Panc1 (cell line): ENCODE measurements around the gene POU5F2. TPM values are rescaled to one million over a fixed set of nuclear protein-coding genes. Genes with fewer than 3 reads are reported as not detected.

Source experiments
- ATAC-seq: fragments of 200-7000 bp; cut with Tn5 transposase; 2 replicates; pipeline ENCODE4 v1.9.1; 2020; ENCODE audit warnings: mild to moderate bottlenecking, moderate library complexity
- BruUV-seq: library from RNA; stranded (reverse); fragments of 400-500 nt; replicated peaks from 2 replicates; lab custom pipeline; 2021; lab: Mats Ljungman, UMichigan
- CTCF ChIA-PET: fragments of 300-600 bp; sonication (Branson Sonifier 250); formaldehyde crosslinking; loops from one replicate; lab custom pipeline; 2022; ENCODE audit warnings: antibody characterized with exemption; lab: Charles Lee
- POLR2A ChIA-PET: fragments of 300-600 bp; sonication (Branson Sonifier 250); formaldehyde crosslinking; loops from one replicate; lab custom pipeline; 2022; ENCODE audit warnings: antibody characterized with exemption; lab: Charles Lee
- DNase-seq: peaks from one replicate; pipeline ENCODE4 v3.0.0-alpha.2; 2010; ENCODE audit warnings: low read depth, low spot score
- H3K27ac ChIP-seq: 2 replicates; pipeline ENCODE4 v1.5.1; 2011; ENCODE audit warnings: mild to moderate bottlenecking, low read length, inconsistent platforms
- H3K27me3 ChIP-seq: fragments of 200-500 bp; sonication (Bioruptor generic); 2 replicates; pipeline ENCODE4 v1.6.0; 2014; ENCODE audit warnings: low read length, inconsistent platforms; ENCODE audit not compliant: control insufficient read depth, insufficient read depth
- H3K36me3 ChIP-seq: fragments of 200-500 bp; sonication (Bioruptor generic); 2 replicates; pipeline ENCODE4 v1.5.1; 2014; ENCODE audit warnings: inconsistent platforms, mild to moderate bottlenecking, low read length, moderate library complexity; ENCODE audit not compliant: control insufficient read depth, insufficient read depth
- H3K4me1 ChIP-seq: 2 replicates; pipeline ENCODE4 v1.5.1; 2011; ENCODE audit warnings: inconsistent platforms, mild to moderate bottlenecking, low read length, moderate library complexity; ENCODE audit not compliant: control insufficient read depth, insufficient read depth
- H3K4me3 ChIP-seq, 2 experiments: 2 replicates each; pipeline ENCODE4 v1.5.1; 2011 to 2012; ENCODE audit warnings: low read depth in 2 of 2, low read length in 2 of 2, mild to moderate bottlenecking in 2 of 2, inconsistent platforms in 1 of 2, moderate library complexity in 1 of 2
- H3K9me3 ChIP-seq: fragments of 200-500 bp; sonication (Bioruptor generic); 2 replicates; pipeline ENCODE4 v1.5.1; 2014; ENCODE audit warnings: low read depth, mild to moderate bottlenecking, inconsistent platforms, low read length, moderate library complexity; ENCODE audit not compliant: control insufficient read depth, insufficient read depth
- CTCF ChIP-seq: fragments of 450-650 bp; IDR thresholded peaks from 2 replicates; pipeline ENCODE4 v1.5.1; 2017; ENCODE audit warnings: mild to moderate bottlenecking
- POLR2AphosphoS5 ChIP-seq: IDR thresholded peaks from 2 replicates; pipeline ENCODE4 v1.6.1; 2012; ENCODE audit warnings: mild to moderate bottlenecking, low read depth, low read length, moderate library complexity
- REST ChIP-seq, 2 experiments: IDR thresholded peaks; 2 replicates each; pipeline ENCODE4 v1.6.1; 2011 to 2012; ENCODE audit warnings: low read depth in 2 of 2, control low read depth in 1 of 2, low read length in 1 of 2, mild to moderate bottlenecking in 1 of 2, moderate library complexity in 1 of 2; ENCODE audit not compliant: insufficient read depth in 1 of 2
- SIN3A ChIP-seq: IDR thresholded peaks from 2 replicates; pipeline ENCODE4 v1.6.1; 2012; ENCODE audit warnings: low read depth, mild to moderate bottlenecking, low read length, moderate library complexity, borderline replicate concordance; ENCODE audit not compliant: insufficient read depth
- TCF7L2 ChIP-seq: IDR thresholded peaks from 2 replicates; pipeline ENCODE4 v1.6.1; 2011; ENCODE audit warnings: mild to moderate bottlenecking, low read depth, low read length, inconsistent platforms
- in situ Hi-C: cut with HindIII; loops from 2 replicates; pipeline ENCODE4 v1.10.0; 2016; ENCODE audit warnings: low sequenced_read_pairs, low pct_unique_long_range_greater_than_20kb
- intact Hi-C: fragments of 100-400 bp; cut with micrococcal nuclease; formaldehyde crosslinking; loops from one replicate; pipeline ENCODE4 v1.10.0; 2022; ENCODE audit not compliant: unreplicated experiment
- total RNA-seq: library from RNA; stranded (reverse); gene quantifications from one replicate; pipeline ENCODE4 v1.2.1, GENCODE V29; 2021; ENCODE audit not compliant: unreplicated experiment

POU5F2 gene
- total RNA-seq, 1 experiment from 2014 or later: 0.39 TPM

GRCh38 chr5:93777620-93778019 lies 36.2 kb upstream of the POU5F2 start:
- in situ Hi-C loops: no loop called here
- Histone ChIP-seq H3K4me3 (no peak overlapping the region), H3K9me3 (no peaks in the 10 kb centered on the region), H3K36me3 (no peaks in the 10 kb centered on the region), H3K27me3 (no peaks in the 10 kb centered on the region), H3K27ac (no peak overlapping the region), H3K4me1 (no peaks in the 10 kb centered on the region)
- ChIA-PET CTCF (interaction anchor here (0.7 kb wide), 1 partner anchor 815 kb away, joined by 3 read pairs; no protein-coding TSS in a partner anchor), POLR2A (no interaction called here)
- BruUV-seq: no TSS peak
- DNase-seq (no peak), ATAC-seq (no peak)
- no peak for TF ChIP-seq TCF7L2
- TF ChIP-seq CTCF: no peak
- intact Hi-C loops: no loop called here

- Histone ChIP-seq H3K36me3 (no peaks in the 10 kb centered on the region), H3K27ac (no peak overlapping the region), H3K4me3 (no peak overlapping the region), H3K9me3 (no peaks in the 10 kb centered on the region), H3K4me1 (no peaks in the 10 kb centered on the region), H3K27me3 (no peaks in the 10 kb centered on the region)
- ChIA-PET CTCF (no interaction called here), POLR2A (no interaction called here)
- BruUV-seq: no TSS peak
- in situ Hi-C loops: no loop called here
- DNase-seq (no peak), ATAC-seq (no peak)
- intact Hi-C loops: no loop called here
- TF ChIP-seq SIN3A: no peak
- no peak for TF ChIP-seq TCF7L2
- no peak for TF ChIP-seq POLR2AphosphoS5
- TF ChIP-seq CTCF: no peak
- TF ChIP-seq REST (IDR thresholded peaks at IDR 0.05; ENCODE audit: insufficient read depth in 1 of 2, low read depth in 2 of 2, low read length in 1 of 2): no peak
Measured at GRCh38 chr5:93756372-93756771, 15.0 kb upstream of the POU5F2 start.

- in situ Hi-C loops (no loop called here), intact Hi-C loops (no loop called here)
- Histone ChIP-seq H3K36me3 (no peaks in the 10 kb centered on the region), H3K9me3 (no peaks in the 10 kb centered on the region), H3K4me3 (no peak overlapping the region), H3K4me1 (no peaks in the 10 kb centered on the region), H3K27ac (no peak overlapping the region), H3K27me3 (no peaks in the 10 kb centered on the region)
- ChIA-PET CTCF (no interaction called here), POLR2A (no interaction called here)
- no peak for TF ChIP-seq SIN3A
- TF ChIP-seq POLR2AphosphoS5: no peak
- TF ChIP-seq CTCF: no peak
- TF ChIP-seq TCF7L2: no peak
- no peak for TF ChIP-seq REST (IDR thresholded peaks at IDR 0.05; ENCODE audit: insufficient read depth in 1 of 2, low read depth in 2 of 2, low read length in 1 of 2)
- ATAC-seq (no peak), DNase-seq (no peak)
- no TSS peak for BruUV-seq
Measured at GRCh38 chr5:93755716-93756115, 14.3 kb upstream of the POU5F2 start.
